GM23248 (cell line): ENCODE data around the gene ABLIM1. TPM values are rescaled to one million over a fixed set of nuclear protein-coding genes. Genes with fewer than 3 reads are reported as not detected.

Source experiments
- DNase-seq: peaks from one replicate; pipeline ENCODE4 v3.0.0-alpha.2; 2015
- H2AFZ ChIP-seq: fragments of 200-600 bp; sonication (generic); 2 replicates; pipeline ENCODE4 v1.6.1; 2016; ENCODE audit warnings: antibody characterized with exemption
- H3F3A ChIP-seq: fragments of 200-600 bp; sonication (generic); 2 replicates; pipeline ENCODE4 v1.6.1; 2016; ENCODE audit warnings: mild to moderate bottlenecking, antibody characterized with exemption, mixed run types; ENCODE audit not compliant: insufficient read depth
- H3K27ac ChIP-seq: fragments of 200-600 bp; sonication (generic); 2 replicates; pipeline ENCODE4 v1.5.1; 2016; ENCODE audit warnings: mild to moderate bottlenecking
- H3K27me3 ChIP-seq: fragments of 200-600 bp; sonication (generic); replicated peaks from 2 replicates; pipeline ENCODE4 v1.6.1; 2016; ENCODE audit warnings: mild to moderate bottlenecking; ENCODE audit not compliant: insufficient read depth
- H3K36me3 ChIP-seq: fragments of 200-600 bp; sonication (generic); 2 replicates; pipeline ENCODE4 v1.6.1; 2016; ENCODE audit warnings: low read depth, mild to moderate bottlenecking
- H3K4me1 ChIP-seq: fragments of 200-600 bp; sonication (generic); 2 replicates; pipeline ENCODE4 v1.6.1; 2016; ENCODE audit warnings: mild to moderate bottlenecking; ENCODE audit not compliant: insufficient read depth
- H3K4me2 ChIP-seq: fragments of 200-600 bp; sonication (generic); one replicate; pipeline ENCODE4 v1.6.1; 2016; ENCODE audit warnings: mild to moderate bottlenecking; ENCODE audit not compliant: unreplicated experiment
- H3K4me3 ChIP-seq: fragments of 200-600 bp; sonication (generic); 2 replicates; pipeline ENCODE4 v1.5.1; 2016; ENCODE audit warnings: mild to moderate bottlenecking
- H3K79me2 ChIP-seq: fragments of 200-600 bp; sonication (generic); 2 replicates; pipeline ENCODE4 v1.6.1; 2016; ENCODE audit warnings: mild to moderate bottlenecking; ENCODE audit not compliant: insufficient read depth
- H3K9ac ChIP-seq: fragments of 200-600 bp; sonication (generic); 2 replicates; pipeline ENCODE4 v1.6.1; 2016; ENCODE audit warnings: mild to moderate bottlenecking
- H3K9me2 ChIP-seq: fragments of 200-600 bp; sonication (generic); 2 replicates; pipeline ENCODE4 v1.6.1; 2016; ENCODE audit warnings: mixed run types, mild to moderate bottlenecking, moderate library complexity; ENCODE audit not compliant: insufficient read depth
- H3K9me3 ChIP-seq: fragments of 200-600 bp; sonication (generic); one replicate; pipeline ENCODE4 v1.6.1; 2017; ENCODE audit warnings: low read depth
- H4K20me1 ChIP-seq: fragments of 200-600 bp; sonication (generic); 2 replicates; pipeline ENCODE4 v1.6.0; 2016; ENCODE audit not compliant: insufficient read depth
- EZH2 ChIP-seq: fragments of 200-600 bp; sonication (generic); IDR thresholded peaks from 2 replicates; pipeline ENCODE4 v1.6.1; 2018; ENCODE audit warnings: antibody characterized with exemption, mild to moderate bottlenecking; ENCODE audit not compliant: insufficient read depth, poor library complexity, severe bottlenecking
- EZH2phosphoT487 ChIP-seq: fragments of 200-600 bp; sonication (generic); IDR thresholded peaks from 2 replicates; pipeline ENCODE4 v1.6.1; 2018; ENCODE audit warnings: antibody characterized with exemption, moderate library complexity, mild to moderate bottlenecking, low read depth; ENCODE audit not compliant: insufficient read depth
- WGBS, 2 experiments: methylation state at CpG; one replicate each; pipeline ENCODE4 v1.1.6; 2015 to 2017; ENCODE audit warnings: low lambda C conversion rate in 2 of 2, low coverage in 1 of 2; ENCODE audit errors: missing lambda C conversion rate in 2 of 2; 5-methylcytosine and 5-hydroxymethylcytosine counted together
- in situ Hi-C: fragments of 300-500 bp; cut with MboI; formaldehyde crosslinking; loops from 2 replicates; pipeline ENCODE4 v1.15.0; 2020
- polyA plus RNA-seq: library from polyadenylated mRNA; unstranded; fragments of >200 nt; fragmentation: Nextera tagmentation; extraction: Ambion mirVana; gene quantifications from 2 replicates; pipeline ENCODE4 v1.2.1, GENCODE V29; 2016
- total RNA-seq: library from RNA; depleted of rRNA; stranded (reverse); fragments of >200 nt; shearing (Covaris generic); gene quantifications from 2 replicates; pipeline ENCODE4 v1.2.3, GENCODE V29; 2014

ABLIM1 gene
- total and polyA plus RNA-seq, 2 experiments from 2014 or later: 0.54 to 0.78 TPM

DNA sequence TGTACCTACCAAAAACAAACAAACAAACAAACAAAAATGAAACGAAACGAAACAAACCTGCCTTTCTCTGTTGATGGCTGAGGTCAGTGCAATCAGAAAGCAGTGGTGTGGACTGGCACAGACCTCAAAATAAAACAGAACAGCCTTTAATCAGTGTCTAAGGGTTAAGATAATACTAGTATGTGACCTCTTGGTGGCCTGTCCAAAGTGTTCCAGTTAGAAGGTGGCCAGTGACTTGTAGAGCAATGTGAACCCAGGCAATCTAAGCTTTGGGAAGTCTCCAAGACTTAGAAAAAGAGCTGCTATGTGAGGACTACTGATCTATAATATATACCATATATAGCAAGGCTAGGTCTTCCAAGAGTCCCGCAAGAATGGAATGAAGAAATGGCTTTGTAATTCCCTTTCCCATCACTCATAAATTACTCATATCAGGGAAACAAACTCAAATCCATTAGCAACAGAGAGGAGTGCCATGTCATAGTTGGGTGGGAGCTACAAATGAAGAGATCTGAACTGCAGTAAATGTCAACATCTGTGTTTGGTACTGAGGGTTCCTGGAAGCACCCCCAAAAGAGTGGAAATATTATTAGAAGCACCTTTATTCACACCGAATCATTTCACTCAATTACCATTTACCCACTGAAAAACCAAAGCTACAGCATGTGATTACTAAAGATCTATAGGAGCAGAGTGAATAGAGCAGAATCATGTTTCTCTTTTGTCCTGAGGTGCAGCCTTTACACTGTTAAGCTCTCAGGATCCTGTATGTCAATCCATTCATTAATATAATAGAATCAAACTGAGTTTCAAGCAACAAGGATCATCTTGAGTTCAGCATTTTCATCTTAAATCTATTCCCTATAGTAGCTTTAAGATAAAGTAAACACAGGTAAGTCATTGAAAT, 28.0 kb downstream of the ABLIM1 start:
- TF ChIP-seq EZH2phosphoT487: no peak
- no peak for TF ChIP-seq EZH2
- Histone ChIP-seq H4K20me1 (no peaks in the 10 kb centered on the region), H3F3A (peaks cover 26% of the 10 kb centered on the region), H3K9ac (no peak overlapping the region), H3K9me3 (no peaks in the 10 kb centered on the region), H3K9me2 (no peaks in the 10 kb centered on the region), H3K4me3 (no peak overlapping the region), H3K27me3 (peaks cover 40% of the 10 kb centered on the region), H3K79me2 (no peaks in the 10 kb centered on the region), H3K27ac (no peak overlapping the region), H3K36me3 (no peaks in the 10 kb centered on the region), H3K4me1 (peaks cover 28% of the 10 kb centered on the region), H2AFZ (no peak overlapping the region), H3K4me2 (no peak overlapping the region)
- in situ Hi-C loops: no loop called here
- DNase-seq: no peak
- WGBS, 2 experiments: 75 to 83% methylated on average over 4 of the region's 4 CpGs

- no peak for TF ChIP-seq EZH2phosphoT487
- TF ChIP-seq EZH2: no peak
- in situ Hi-C loops: no loop called here
Observed at GRCh38 chr10:114629083-114629823, 28.8 kb downstream of the ABLIM1 start.

DNA sequence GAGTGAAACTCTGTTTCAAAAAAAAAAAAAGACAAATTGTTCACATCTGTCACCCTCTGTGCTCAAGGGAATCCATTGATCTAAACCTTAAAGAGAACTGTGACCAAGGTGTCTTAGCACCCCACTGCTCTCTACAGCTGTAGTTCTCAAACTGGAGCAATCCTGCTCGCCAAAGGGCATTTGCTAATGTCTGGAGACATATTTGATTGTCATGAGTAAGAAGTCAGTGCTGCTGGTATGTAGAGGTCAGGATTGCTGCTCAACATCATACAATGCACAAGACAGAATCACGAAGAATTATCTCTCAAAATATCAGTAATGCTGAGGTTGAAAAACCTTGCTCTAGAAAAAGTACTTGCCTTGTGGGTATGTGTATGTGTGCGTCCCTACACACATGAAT, 30.0 kb downstream of the ABLIM1 start:
- Histone ChIP-seq H3K9ac (no peak overlapping the region), H3F3A (peaks cover 30% of the 10 kb centered on the region), H2AFZ (no peak overlapping the region), H4K20me1 (no peaks in the 10 kb centered on the region), H3K4me1 (peaks cover 24% of the 10 kb centered on the region), H3K9me2 (no peaks in the 10 kb centered on the region), H3K79me2 (no peaks in the 10 kb centered on the region), H3K9me3 (no peaks in the 10 kb centered on the region), H3K4me2 (no peak overlapping the region), H3K4me3 (no peak overlapping the region), H3K36me3 (no peaks in the 10 kb centered on the region), H3K27ac (no peak overlapping the region), H3K27me3 (peaks cover 40% of the 10 kb centered on the region)
- WGBS, 2 experiments: 87 to 92% methylated on average over 3 of the region's 3 CpGs
- DNase-seq: no peak
- in situ Hi-C loops: no loop called here
- no peak for TF ChIP-seq EZH2
- TF ChIP-seq EZH2phosphoT487: no peak

More at GRCh38 chr10:114629083-114629823, 28.8 kb downstream of the ABLIM1 start:
- Histone ChIP-seq H3K4me3 (no peak overlapping the region), H3K9me3 (no peaks in the 10 kb centered on the region), H2AFZ (no peak overlapping the region), H3K79me2 (no peaks in the 10 kb centered on the region), H3K27me3 (peaks cover 40% of the 10 kb centered on the region), H3K9me2 (no peaks in the 10 kb centered on the region), H3K4me1 (peaks cover 24% of the 10 kb centered on the region), H3K4me2 (no peak overlapping the region), H3K9ac (no peak overlapping the region), H3K27ac (no peak overlapping the region), H3K36me3 (no peaks in the 10 kb centered on the region), H4K20me1 (no peaks in the 10 kb centered on the region), H3F3A (peaks cover 28% of the 10 kb centered on the region)
- 79 to 89% methylated on average over 9 of the region's 9 CpGs for WGBS, 2 experiments
- no peak for DNase-seq

GRCh38 chr10:114626841-114627240, 31.2 kb downstream of the ABLIM1 start:
- no peak overlapping the region for H2AFZ ChIP-seq
- H3K4me2 ChIP-seq: no peak overlapping the region
- no peak for TF ChIP-seq EZH2phosphoT487
- TF ChIP-seq EZH2: no peak
- WGBS, 2 experiments: 61 to 69% methylated on average over 1 of the region's 1 CpG
- no peaks in the 10 kb centered on the region for H3K36me3 ChIP-seq
- H3K27ac ChIP-seq: no peak overlapping the region
- no peaks in the 10 kb centered on the region for H3K9me2 ChIP-seq
- H3K4me1 ChIP-seq: peaks cover 14% of the 10 kb centered on the region
- no peak overlapping the region for H3K4me3 ChIP-seq
- no peak overlapping the region for H3K9ac ChIP-seq
- peaks cover 24% of the 10 kb centered on the region for H3F3A ChIP-seq
- H3K27me3 ChIP-seq: peaks cover 34% of the 10 kb centered on the region
- no peaks in the 10 kb centered on the region for H3K9me3 ChIP-seq
- DNase-seq: no peak
- H4K20me1 ChIP-seq: no peaks in the 10 kb centered on the region
- no peaks in the 10 kb centered on the region for H3K79me2 ChIP-seq
- in situ Hi-C loops: no loop called here
